ENCODE results near the gene TUBG2. TPM values are rescaled to one million over a fixed set of nuclear protein-coding genes. Genes with fewer than 3 reads are reported as not detected.
"Not testable (repeated sequence)": the region's sequence is repeated elsewhere in the genome, so short reads cannot be mapped to it uniquely, and the experiment has no call there.

The TUBG2 gene
- total RNA-seq, 1 donor, result 13.8 TPM

DNA sequence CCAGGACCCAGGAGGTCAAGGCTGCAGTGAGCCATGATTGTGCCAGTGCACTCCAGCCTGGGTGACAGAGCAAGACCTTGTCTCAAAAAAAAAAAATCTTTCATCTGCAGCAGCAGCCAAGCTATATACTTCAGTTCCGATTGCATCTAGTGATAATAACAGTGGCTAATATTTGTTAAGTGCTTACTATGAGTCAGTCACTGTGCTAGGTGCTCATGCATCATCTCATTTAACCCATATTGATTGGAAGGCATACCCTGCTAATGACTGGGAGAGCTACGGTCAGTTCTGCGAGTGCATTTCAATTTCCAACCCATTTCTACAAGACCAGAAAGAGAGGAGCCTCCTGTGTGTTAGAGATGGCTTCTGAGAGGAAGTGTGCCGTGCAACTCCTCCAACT lies 7.7 kb upstream of the TUBG2 start:
- Histone ChIP-seq H4K20me1 (ENCODE audit: insufficient read depth, low read length) (no peaks in the 10 kb centered on the region), H3K4me1 (ENCODE audit: insufficient read depth, low read length) (peaks cover 9% of the 10 kb centered on the region), H3K36me3 (ENCODE audit: insufficient read depth, low read length) (no peaks in the 10 kb centered on the region), H3K4me2 (ENCODE audit: insufficient read depth, low read length) (no peak overlapping the region), H2AFZ (ENCODE audit: low read length) (no peak overlapping the region), H3K27ac (ENCODE audit: low read depth, low read length) (no peak overlapping the region), H3K4me3 (ENCODE audit: insufficient read depth, low read length) (no peak overlapping the region), H3K9me3 (ENCODE audit: low read depth, low read length) (no peaks in the 10 kb centered on the region), H3K27me3 (ENCODE audit: insufficient read depth, low read length) (no peaks in the 10 kb centered on the region), H3K79me2 (ENCODE audit: insufficient read depth, low read length) (no peaks in the 10 kb centered on the region)
- TF ChIP-seq, protein P1, sequence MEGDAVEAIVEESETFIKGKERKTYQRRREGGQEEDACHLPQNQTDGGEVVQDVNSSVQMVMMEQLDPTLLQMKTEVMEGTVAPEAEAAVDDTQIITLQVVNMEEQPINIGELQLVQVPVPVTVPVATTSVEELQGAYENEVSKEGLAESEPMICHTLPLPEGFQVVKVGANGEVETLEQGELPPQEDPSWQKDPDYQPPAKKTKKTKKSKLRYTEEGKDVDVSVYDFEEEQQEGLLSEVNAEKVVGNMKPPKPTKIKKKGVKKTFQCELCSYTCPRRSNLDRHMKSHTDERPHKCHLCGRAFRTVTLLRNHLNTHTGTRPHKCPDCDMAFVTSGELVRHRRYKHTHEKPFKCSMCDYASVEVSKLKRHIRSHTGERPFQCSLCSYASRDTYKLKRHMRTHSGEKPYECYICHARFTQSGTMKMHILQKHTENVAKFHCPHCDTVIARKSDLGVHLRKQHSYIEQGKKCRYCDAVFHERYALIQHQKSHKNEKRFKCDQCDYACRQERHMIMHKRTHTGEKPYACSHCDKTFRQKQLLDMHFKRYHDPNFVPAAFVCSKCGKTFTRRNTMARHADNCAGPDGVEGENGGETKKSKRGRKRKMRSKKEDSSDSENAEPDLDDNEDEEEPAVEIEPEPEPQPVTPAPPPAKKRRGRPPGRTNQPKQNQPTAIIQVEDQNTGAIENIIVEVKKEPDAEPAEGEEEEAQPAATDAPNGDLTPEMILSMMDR (IDR thresholded peaks at IDR 0.05; ENCODE audit: extremely low read depth, low read depth, low read length), result no peak
- DNase-seq (ENCODE audit: insufficient read length, low spot score, missing footprints), result no peak

DNA sequence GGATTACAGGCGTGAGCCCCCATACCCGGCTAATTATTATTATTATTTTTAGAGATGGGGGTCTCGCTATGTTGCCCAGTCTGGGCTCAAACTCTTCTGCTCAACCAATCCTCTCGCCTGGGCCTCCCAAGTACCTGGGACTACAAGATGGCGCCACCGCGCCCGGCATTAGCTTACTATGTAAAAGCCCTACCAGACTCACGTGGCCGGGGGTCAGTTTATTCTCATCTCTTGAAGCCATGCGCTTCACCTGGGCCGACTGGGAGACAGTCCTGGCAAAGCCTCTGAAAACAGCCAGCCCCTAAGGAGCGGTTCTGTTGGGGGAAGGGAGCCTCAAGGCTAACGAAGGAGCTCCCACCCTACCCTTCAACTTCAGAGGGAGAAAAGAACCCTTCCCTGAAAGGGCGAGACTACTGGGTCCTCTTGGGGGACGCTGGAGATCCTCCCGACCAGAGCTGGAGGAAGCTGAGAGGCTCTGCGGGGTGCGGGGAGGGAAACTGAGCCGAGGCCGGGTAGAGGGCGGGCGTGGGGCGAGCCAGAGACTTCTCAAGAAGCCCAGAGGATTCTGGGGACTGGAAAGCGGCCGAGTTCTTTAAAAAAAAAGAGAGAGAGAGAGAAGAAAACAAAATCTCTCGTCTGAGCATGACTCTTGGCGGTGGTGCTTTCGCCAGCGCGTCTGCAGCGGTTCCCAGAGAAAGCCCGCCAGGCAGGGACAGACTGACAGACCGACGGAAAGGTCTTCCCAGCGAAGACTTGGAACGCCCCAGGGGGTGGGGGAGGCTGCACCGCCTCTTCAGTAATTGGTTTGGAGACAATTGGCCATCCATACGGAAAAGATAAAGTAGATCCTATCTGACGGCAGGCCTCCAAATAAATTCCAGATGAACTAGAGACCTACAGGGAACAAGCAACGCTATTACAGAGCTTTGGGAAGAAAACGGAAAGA lies 5.6 kb upstream of the TUBG2 start:
- peak overlapping the region; percentile 66 for H3K4me3 ChIP-seq (ENCODE audit: insufficient read depth, low read length)
- DNase-seq (ENCODE audit: insufficient read length, low spot score, missing footprints), result peak; percentile 93
- H3K4me2 ChIP-seq (ENCODE audit: insufficient read depth, low read length), result peak overlapping the region; percentile 91
- H3K9me3 ChIP-seq (ENCODE audit: low read depth, low read length), result no peaks in the 10 kb centered on the region
- TF ChIP-seq, protein P1 (IDR thresholded peaks at IDR 0.05; ENCODE audit: extremely low read depth, low read depth, low read length), result no peak
- H3K27ac ChIP-seq (ENCODE audit: low read depth, low read length), result peak overlapping the region; percentile 68
- no peaks in the 10 kb centered on the region for H3K36me3 ChIP-seq (ENCODE audit: insufficient read depth, low read length)
- no peaks in the 10 kb centered on the region for H3K79me2 ChIP-seq (ENCODE audit: insufficient read depth, low read length)
- H3K4me1 ChIP-seq (ENCODE audit: insufficient read depth, low read length), result peaks cover 9% of the 10 kb centered on the region
- H4K20me1 ChIP-seq (ENCODE audit: insufficient read depth, low read length), result no peaks in the 10 kb centered on the region
- peak overlapping the region; percentile 99 for H2AFZ ChIP-seq (ENCODE audit: low read length)
- no peaks in the 10 kb centered on the region for H3K27me3 ChIP-seq (ENCODE audit: insufficient read depth, low read length)

DNA sequence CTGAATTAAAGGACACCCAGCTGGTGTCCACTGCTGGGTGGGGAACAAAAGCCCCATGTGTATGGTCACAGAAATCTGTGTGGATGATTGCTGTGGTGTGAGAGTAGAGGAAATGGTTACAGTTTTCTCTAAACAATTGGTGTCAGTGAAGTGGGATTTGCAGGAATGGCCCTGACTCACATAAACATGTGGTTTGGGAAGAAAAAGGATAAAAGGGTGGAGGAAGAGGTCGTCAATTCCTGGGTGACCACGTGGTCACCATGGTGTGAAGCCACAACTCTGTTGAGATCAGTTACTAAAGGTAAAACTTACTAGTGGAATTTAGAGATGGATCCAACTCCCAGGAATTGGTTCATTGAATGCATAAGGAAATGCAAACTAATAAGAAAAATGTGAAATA lies 3.6 kb upstream of the TUBG2 start:
- Histone ChIP-seq H3K79me2 (ENCODE audit: insufficient read depth, low read length) (peaks cover 5% of the 10 kb centered on the region), H3K4me2 (ENCODE audit: insufficient read depth, low read length) (no peak overlapping the region), H3K9me3 (ENCODE audit: low read depth, low read length) (no peaks in the 10 kb centered on the region), H3K27ac (ENCODE audit: low read depth, low read length) (no peak overlapping the region), H4K20me1 (ENCODE audit: insufficient read depth, low read length) (no peaks in the 10 kb centered on the region), H3K36me3 (ENCODE audit: insufficient read depth, low read length) (no peaks in the 10 kb centered on the region), H2AFZ (ENCODE audit: low read length) (peak overlapping the region; percentile 56), H3K4me1 (ENCODE audit: insufficient read depth, low read length) (peaks cover 17% of the 10 kb centered on the region), H3K27me3 (ENCODE audit: insufficient read depth, low read length) (no peaks in the 10 kb centered on the region), H3K4me3 (ENCODE audit: insufficient read depth, low read length) (no peak overlapping the region)
- DNase-seq (ENCODE audit: insufficient read length, low spot score, missing footprints), result peak; percentile 46
- TF ChIP-seq, protein P1 (IDR thresholded peaks at IDR 0.05; ENCODE audit: extremely low read depth, low read depth, low read length), result no peak

DNA sequence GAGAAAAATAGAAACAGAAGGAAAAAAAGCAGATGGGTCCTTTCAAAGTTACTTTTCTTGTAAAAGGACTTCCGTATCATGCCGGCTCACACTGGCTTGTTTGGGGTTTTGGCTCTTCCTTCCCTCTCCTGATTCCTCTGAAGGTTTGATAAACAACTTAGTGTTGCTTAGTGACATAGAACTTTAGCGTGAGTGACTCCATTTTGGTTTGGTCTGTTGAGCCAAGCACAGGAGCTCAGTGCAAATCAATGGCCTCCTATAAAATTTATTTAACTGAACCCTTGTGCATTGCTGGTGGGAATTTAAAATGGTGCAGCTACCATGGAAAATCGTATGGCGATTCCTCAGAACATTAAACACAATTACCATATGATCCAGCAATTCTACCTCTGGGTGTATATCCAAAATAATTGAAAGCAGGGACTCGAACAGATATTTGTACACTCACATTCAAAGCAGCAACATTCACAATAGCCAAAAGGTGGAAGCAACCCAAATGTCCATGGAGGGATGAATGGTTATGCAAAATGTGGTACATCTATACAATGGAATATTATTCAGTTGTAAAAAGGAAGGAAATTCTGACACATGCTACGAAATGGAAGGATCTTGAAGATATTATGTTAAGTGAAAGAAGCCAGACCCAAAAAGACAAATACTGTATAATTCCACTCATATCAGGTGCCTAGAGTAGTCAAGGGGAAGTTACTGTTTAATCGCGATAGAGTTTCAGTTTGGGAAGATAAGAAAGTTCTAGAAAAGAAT lies 1.1 kb upstream of the TUBG2 start:
- Histone ChIP-seq H3K9me3 (ENCODE audit: low read depth, low read length) (no peaks in the 10 kb centered on the region), H3K4me3 (ENCODE audit: insufficient read depth, low read length) (no peak overlapping the region), H3K36me3 (ENCODE audit: insufficient read depth, low read length) (peaks cover 14% of the 10 kb centered on the region), H3K4me2 (ENCODE audit: insufficient read depth, low read length) (no peak overlapping the region), H3K27ac (ENCODE audit: low read depth, low read length) (no peak overlapping the region), H3K4me1 (ENCODE audit: insufficient read depth, low read length) (peaks cover 25% of the 10 kb centered on the region), H3K79me2 (ENCODE audit: insufficient read depth, low read length) (peaks cover 14% of the 10 kb centered on the region), H4K20me1 (ENCODE audit: insufficient read depth, low read length) (no peaks in the 10 kb centered on the region), H2AFZ (ENCODE audit: low read length) (no peak overlapping the region), H3K27me3 (ENCODE audit: insufficient read depth, low read length) (no peaks in the 10 kb centered on the region)
- TF ChIP-seq, protein P1 (IDR thresholded peaks at IDR 0.05; ENCODE audit: extremely low read depth, low read depth, low read length), result no peak
- DNase-seq (ENCODE audit: insufficient read length, low spot score, missing footprints), result no peak

DNA sequence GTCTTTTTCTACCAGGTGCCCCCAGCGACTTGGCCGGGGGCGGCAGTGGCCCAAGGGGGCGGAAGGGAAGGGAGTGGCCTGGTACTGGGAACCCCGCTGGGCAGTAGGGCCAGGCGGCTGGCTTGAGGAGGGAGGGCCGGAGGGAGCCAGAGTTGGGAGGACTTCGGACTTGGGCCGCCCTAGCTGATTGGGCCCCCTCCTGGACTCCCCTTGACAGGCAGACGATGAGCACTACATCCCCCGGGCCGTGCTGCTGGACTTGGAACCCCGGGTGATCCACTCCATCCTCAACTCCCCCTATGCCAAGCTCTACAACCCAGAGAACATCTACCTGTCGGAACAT lies 819 bp downstream of the TUBG2 start:
- Histone ChIP-seq H3K36me3 (ENCODE audit: insufficient read depth, low read length) (peaks cover 25% of the 10 kb centered on the region), H3K27ac (ENCODE audit: low read depth, low read length) (peak overlapping the region; percentile 70), H3K4me2 (ENCODE audit: insufficient read depth, low read length) (peak overlapping the region; percentile 84), H3K4me3 (ENCODE audit: insufficient read depth, low read length) (peak overlapping the region; percentile 87), H3K79me2 (ENCODE audit: insufficient read depth, low read length) (peaks cover 14% of the 10 kb centered on the region), H3K4me1 (ENCODE audit: insufficient read depth, low read length) (peaks cover 16% of the 10 kb centered on the region)
- not testable (repeated sequence) for H3K9me3 ChIP-seq (ENCODE audit: low read depth, low read length); H2AFZ ChIP-seq (ENCODE audit: low read length); DNase-seq (ENCODE audit: insufficient read length, low spot score, missing footprints); H3K27me3 ChIP-seq (ENCODE audit: insufficient read depth, low read length); H4K20me1 ChIP-seq (ENCODE audit: insufficient read depth, low read length)

Measured in osteoblast (primary cell).